AG10803 (cell line): ENCODE data around the gene IMP3.
"Not testable (repeated sequence)": the region's sequence is repeated elsewhere in the genome, so short reads cannot be mapped to it uniquely, and the experiment has no call there.

ENCODE experiments used
- DNase-seq: peaks from one replicate; pipeline ENCODE4 v3.0.0; 2010; ENCODE audit warnings: low read depth
- H3K4me3 ChIP-seq: 2 replicates; pipeline ENCODE4 v1.5.1; 2011; ENCODE audit warnings: mild to moderate bottlenecking, low read length, control low read depth
- CTCF ChIP-seq: conservative IDR thresholded peaks from 2 replicates; pipeline ENCODE4 v1.5.1; 2011; ENCODE audit warnings: mild to moderate bottlenecking, low read length, control low read depth, inconsistent platforms

Gene IMP3

DNA sequence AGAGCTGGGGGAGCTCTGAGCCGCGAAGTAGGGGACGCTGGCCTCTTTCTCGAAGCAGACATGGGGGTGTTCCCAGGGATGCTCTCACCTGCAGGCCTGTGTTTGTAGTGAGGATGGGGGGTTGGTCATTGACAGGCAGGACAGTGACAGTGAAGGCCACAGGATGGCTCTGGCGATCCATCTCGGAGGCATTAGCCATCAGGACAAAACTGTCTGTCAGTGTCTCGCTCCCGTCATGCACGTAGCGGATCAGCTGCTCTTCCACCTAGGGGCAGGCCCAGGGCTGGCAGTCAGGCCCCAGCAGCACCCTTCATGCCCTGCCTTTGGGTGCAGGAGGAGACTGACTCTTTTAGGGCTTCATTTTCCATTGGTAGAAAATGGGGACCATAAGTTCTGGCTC, 44.6 kb upstream of the IMP3 start:
- no peak overlapping the region for H3K4me3 ChIP-seq
- no peak for DNase-seq
- no peak for TF ChIP-seq CTCF

DNA sequence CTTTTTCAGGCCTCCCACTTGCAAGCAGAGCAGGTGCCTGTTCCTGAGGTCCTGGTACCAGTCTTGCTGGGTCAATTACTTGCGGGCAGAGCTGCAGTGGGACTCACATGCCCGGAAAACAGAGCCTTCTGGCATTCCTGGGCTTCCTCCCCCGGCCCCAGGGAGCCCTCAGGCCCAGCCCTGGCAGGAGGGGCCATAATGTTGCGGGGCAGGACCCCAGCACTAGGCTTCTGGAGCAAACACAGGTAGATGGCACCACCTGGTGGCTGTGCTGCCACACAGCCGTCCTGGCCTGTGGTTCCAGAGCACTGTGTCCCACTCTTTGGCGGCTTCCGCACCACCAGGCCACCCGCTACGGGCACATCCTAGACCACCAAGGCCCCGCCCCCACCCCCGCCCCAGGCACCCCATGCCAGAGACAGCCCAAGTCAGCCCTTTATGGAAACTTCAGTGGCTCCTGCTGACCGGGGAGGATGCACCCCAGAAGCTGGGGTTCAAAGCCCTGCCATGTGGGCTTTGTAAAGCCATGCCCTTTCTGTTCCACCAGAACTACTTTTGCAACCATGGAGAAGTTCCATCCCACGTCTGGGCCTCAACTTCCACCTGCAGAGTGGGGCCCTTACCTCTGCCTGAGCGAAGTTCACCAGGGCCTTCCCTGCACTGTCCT, 43.8 kb upstream of the IMP3 start:
- peak; percentile 76 for TF ChIP-seq CTCF
- peak; percentile 41 for DNase-seq
- not testable (repeated sequence) for H3K4me3 ChIP-seq

- no peak for DNase-seq
- TF ChIP-seq CTCF, result no peak
- no peak overlapping the region for H3K4me3 ChIP-seq
Measured at GRCh38 chr15:75682181-75683135, 42.4 kb upstream of the IMP3 start.

DNA sequence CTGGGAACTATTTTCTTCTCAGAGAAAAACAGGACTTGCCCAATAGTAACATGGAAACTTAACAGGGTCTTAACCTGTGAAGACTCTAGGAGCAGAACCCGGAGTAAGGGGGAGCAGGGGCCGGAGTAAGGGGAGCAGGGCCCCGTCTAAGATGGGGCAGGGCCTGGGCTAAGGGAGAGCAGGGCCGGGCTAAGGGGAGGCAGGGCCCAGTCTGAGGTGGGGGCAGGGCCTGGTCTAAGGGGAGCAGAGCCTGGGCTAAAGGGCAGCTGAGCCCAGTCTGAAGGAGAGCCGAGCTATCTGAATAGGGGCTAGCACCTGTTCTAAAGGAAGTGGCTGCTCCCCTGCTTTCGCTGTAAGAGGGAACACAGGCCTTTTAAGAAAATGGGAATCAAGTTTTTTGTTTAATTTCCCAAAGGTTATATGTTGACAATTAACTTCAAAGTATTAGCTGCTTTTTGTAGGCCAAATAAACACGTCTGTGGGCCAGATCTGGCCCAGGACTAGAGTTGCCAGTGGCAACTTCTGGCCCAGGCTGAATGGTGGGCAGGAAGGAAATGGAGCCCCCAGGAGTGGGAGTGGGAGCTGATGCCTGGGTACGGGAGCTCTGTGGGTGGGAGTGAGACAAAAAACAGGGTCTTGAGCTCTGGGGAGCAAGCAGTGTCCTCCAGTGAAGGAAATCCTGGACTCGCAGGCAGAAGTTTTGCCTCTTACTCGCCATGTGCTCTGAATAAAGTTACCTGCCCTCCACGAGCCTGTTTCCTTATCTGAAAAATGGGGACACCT, 40.2 kb upstream of the IMP3 start:
- DNase-seq, result no peak
- no peak for TF ChIP-seq CTCF
- H3K4me3 ChIP-seq, result no peak overlapping the region

DNA sequence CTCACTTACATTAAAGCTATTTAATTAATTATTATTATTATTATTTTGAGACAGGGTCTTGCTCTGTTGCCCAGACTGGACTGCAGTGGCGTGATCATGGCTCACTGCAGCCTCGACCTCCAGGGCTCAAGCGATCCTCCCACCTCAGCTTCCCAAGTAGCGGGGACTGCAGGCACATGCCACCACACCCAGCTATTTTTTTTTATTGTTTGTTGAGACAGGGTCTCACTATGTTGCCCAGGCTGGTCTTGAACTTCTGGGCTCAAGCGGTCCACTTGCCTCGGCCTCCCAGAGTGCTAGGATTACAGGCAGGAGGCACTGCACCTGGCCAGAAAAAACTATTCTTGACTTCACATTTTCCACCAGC, 38.3 kb upstream of the IMP3 start:
- not testable (repeated sequence) for H3K4me3 ChIP-seq

GRCh38 chr15:75677465-75678323, 37.7 kb upstream of the IMP3 start:
- no peak for DNase-seq

More for the DNA sequence above, 38.3 kb upstream of the IMP3 start:
- not testable (repeated sequence) for DNase-seq

More at GRCh38 chr15:75677465-75678323, 37.7 kb upstream of the IMP3 start:
- H3K4me3 ChIP-seq, result no peak overlapping the region
- TF ChIP-seq CTCF, result no peak
